NCI-H2081 (cell line): ENCODE results near the gene MMP13.
"Not testable (repeated sequence)": the region's sequence is repeated elsewhere in the genome, so short reads cannot be mapped to it uniquely, and the experiment has no call there.

Experiments
- DNase-seq, 2 experiments: peaks; one replicate each; lab custom pipeline; 2025; lab: John Stamatoyannopoulos, UW

Gene MMP13

GRCh38 chr11:102935514-102935913 lies 20.0 kb downstream of the MMP13 start:
- no peak for DNase-seq

- DNase-seq: no peak
Measured at GRCh38 chr11:102934735-102935134, 20.8 kb downstream of the MMP13 start.

DNA sequence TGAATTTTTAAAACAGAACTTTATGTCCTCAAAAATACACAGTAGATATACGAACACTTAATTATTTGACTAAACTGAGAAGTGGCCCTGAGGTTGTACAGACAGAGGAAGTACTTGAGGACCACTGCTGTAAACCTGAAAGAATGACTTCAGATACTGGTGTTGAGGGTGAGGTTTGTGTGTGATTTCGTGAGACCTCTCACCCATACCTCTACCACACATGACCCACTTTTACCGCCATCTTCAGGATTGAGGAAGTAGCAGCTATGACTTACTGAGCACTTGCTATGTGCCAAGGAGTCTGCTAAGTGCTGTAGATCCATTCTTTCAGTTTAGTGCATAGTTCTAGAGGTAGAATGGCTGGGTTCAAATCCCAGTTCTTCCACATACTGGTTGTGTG lies 21.9 kb downstream of the MMP13 start:
- DNase-seq: no peak

DNA sequence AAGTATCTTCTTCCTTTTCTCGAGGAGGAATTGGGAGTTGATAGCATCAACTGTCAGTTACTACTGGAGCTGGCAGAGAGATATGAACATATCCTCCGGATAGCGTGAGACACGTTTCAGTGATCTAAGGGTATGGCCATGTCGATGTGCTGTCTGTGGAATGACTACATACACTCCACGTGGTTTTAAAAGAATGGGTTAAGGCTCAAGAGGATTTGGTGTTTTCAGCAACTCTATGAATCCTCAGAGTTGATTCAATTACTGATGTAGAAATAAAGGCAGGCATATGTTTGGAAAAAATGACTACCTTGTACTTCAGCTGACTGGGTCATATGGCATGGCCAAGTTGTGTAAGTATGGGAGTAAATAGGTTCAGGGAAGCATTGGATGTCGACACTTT lies 22.9 kb downstream of the MMP13 start:
- no peak for DNase-seq

GRCh38 chr11:102930451-102930850 lies 25.1 kb downstream of the MMP13 start:
- no peak for DNase-seq

DNA sequence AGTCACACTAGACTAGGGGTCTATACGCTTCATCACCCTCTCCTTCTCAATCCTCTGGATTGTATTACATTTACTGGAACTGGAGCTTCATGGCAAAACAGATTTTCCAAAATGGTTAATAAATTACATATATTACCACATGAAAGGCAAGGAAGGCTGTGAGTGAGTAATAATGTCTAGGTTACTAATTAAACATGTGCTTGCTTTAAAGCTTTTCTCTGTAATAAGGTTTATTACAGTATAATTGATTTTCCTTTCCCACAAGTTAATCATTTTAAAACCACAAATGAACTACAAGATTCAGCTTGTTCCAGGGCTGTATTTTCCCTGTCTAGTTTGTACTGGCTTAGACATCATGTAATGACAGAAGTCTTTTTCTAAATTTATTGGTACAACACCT lies 25.6 kb downstream of the MMP13 start:
- no peak for DNase-seq

DNA sequence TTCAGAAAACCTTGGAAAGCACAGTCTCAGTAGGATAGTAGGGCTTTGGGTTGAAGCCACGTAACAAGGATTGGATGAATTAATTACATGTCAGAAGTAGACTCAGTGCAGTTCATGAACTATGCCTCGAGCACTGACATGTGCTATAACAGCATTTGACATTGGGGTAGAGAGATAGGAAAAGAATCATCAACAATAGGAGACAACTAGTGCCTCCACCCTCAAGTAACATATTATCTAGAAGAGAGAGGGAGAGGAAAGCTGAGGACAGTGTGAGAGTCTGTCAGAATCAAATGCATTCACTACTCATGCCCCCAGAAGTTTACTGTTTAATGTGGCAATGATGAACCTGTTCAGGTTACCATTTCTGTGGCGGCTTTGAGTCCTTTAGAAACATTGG lies 26.4 kb downstream of the MMP13 start:
- no peak for DNase-seq

- no peak for DNase-seq
Measured at GRCh38 chr11:102928247-102928646, 27.3 kb downstream of the MMP13 start.

DNA sequence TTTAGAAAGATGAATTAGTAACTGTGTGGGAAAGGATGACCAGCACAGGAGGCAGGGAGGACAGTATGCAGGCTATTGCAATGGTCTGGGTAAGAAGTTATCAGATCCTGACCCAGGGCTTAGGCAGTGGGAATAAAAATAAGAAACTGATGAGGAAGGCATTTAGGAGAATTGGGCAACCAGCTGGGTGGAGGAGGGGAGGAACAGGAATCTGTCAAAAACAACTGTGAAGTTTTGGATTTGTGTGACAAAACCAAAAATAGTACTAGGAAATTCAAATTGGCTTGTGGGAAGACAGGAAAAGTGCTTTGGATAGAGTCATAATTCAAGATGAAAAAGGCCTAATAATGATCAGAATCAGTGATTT lies 27.9 kb downstream of the MMP13 start:
- no peak for DNase-seq

- DNase-seq: no peak
Measured at GRCh38 chr11:102926961-102927623, 28.4 kb downstream of the MMP13 start.

- no peak for DNase-seq
Measured at GRCh38 chr11:102926517-102926916, 29.0 kb downstream of the MMP13 start.

DNA sequence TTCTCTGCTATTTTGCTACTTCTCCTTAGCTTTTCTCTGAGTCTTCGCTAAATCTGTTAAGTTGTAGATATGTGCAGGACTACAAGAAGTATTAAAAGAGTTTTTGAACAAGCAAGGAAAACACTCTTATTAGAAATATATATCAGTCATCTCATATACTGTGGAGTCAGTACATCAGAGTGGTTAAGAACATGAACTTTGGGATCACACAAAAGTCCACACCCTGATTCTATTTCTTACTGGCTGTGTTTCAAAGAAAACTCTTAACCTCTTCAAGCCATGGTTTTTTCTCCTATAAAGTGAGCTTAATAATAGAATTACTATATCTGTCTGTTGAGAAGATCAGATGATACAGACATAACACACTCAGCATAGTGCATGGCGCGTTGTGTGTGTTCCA lies 29.5 kb downstream of the MMP13 start:
- no peak for DNase-seq

DNA sequence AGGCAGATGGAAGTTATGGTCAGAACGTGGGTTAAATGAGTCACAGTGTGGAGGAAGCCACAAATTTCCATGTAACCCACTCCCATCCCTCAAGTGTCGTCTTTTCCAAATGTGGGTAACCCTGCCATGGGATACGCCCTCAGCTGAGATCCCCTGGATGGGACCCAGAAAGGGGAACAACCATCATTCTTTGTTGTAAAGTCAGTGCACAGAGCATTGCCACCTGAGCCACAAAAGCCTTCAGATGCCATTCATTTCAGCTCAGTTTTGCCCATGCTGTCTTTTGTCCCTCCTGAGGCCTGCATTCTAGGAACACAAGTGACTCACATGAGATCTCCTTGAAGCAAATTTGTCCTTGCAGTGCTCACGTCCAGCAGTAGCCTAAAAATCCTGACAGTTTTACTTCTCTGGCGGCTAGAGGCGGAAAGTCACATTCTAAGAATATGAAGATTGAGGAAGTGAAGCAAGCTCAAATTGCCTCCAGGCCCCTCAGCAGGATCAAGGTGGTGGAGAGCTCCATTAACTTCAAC lies 30.6 kb downstream of the MMP13 start:
- DNase-seq: no peak

GRCh38 chr11:102921587-102922220 lies 33.8 kb downstream of the MMP13 start:
- no peak for DNase-seq

- DNase-seq: no peak
Measured at GRCh38 chr11:102920118-102920684, 35.3 kb downstream of the MMP13 start.

GRCh38 chr11:102915044-102915375 lies 40.5 kb downstream of the MMP13 start:
- DNase-seq: no peak

- no peak for DNase-seq
Measured at GRCh38 chr11:102914238-102915043, 41.1 kb downstream of the MMP13 start.

GRCh38 chr11:102912482-102912830 lies 43.1 kb downstream of the MMP13 start:
- DNase-seq: no peak

GRCh38 chr11:102911758-102912481 lies 43.6 kb downstream of the MMP13 start:
- DNase-seq: no peak

GRCh38 chr11:102905848-102906247 lies 49.7 kb downstream of the MMP13 start:
- DNase-seq: not testable (repeated sequence)

DNA sequence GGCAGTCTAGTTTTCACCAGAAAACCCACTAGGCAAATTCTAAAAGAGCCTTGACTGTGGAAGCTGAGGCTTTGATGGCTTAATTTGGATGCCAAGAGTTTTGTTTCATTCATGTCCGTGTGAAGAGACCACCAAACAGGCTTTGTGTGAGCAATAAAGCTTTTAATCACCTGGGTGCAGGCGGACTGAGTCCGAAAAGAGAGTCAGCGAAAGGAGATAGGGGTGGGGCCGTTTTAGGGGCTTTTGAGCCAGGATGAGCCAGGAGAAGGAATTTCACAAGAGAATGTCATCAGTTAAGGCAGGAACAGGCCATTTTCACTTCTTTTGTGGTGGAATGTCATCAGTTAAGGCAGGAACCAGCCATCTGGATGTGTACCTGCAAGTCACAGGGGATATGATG lies 51.6 kb downstream of the MMP13 start:
- DNase-seq: not testable (repeated sequence)

GRCh38 chr11:102900346-102900745 lies 55.2 kb downstream of the MMP13 start:
- DNase-seq: no peak
